DND-41 (cell line): ENCODE data around the gene FRK.
"Not testable (repeated sequence)": the region's sequence is repeated elsewhere in the genome, so short reads cannot be mapped to it uniquely, and the experiment has no call there.

ENCODE experiments used
- ATAC-seq: fragments of 200-7000 bp; cut with Tn5 transposase; 3 replicates; pipeline ENCODE4 v1.9.1; 2021; ENCODE audit warnings: low read depth; ENCODE audit not compliant: insufficient read depth
- DNase-seq: peaks from one replicate; pipeline ENCODE4 v3.0.0-alpha.2; 2020
- H2AFZ ChIP-seq: 2 replicates; pipeline ENCODE4 v1.6.0; 2012; ENCODE audit warnings: low read depth, low read length
- H3K27ac ChIP-seq: 2 replicates; pipeline ENCODE4 v1.5.1; 2012; ENCODE audit warnings: low read length, inconsistent platforms
- H3K27me3 ChIP-seq: fragments of 200-600 bp; sonication (generic); 2 replicates; pipeline ENCODE4 v1.6.0; 2012; ENCODE audit warnings: low read length, mild to moderate bottlenecking, inconsistent platforms; ENCODE audit not compliant: insufficient read depth, poor library complexity
- H3K36me3 ChIP-seq: 2 replicates; pipeline ENCODE4 v1.5.1; 2012; ENCODE audit warnings: low read length, inconsistent platforms; ENCODE audit not compliant: insufficient read depth
- H3K4me1 ChIP-seq: 2 replicates; pipeline ENCODE4 v1.5.1; 2012; ENCODE audit warnings: mild to moderate bottlenecking, low read length; ENCODE audit not compliant: insufficient read depth
- H3K4me2 ChIP-seq: 2 replicates; pipeline ENCODE4 v1.6.0; 2012; ENCODE audit warnings: mild to moderate bottlenecking, moderate library complexity, low read length, inconsistent platforms; ENCODE audit not compliant: insufficient read depth
- H3K4me3 ChIP-seq, 2 experiments: fragments of 200-600 bp in 1 of 2; shearing (Covaris generic) in 1 of 2; 2 replicates each; pipeline ENCODE4 v1.5.1; 2012 to 2016; ENCODE audit warnings: inconsistent platforms in 2 of 2, low read length in 2 of 2, mild to moderate bottlenecking in 2 of 2, low read depth in 1 of 2, moderate library complexity in 1 of 2
- H3K79me2 ChIP-seq: 2 replicates; pipeline ENCODE4 v1.6.0; 2012; ENCODE audit warnings: low read length, inconsistent platforms; ENCODE audit not compliant: insufficient read depth
- H3K9ac ChIP-seq: 2 replicates; pipeline ENCODE4 v1.6.0; 2012; ENCODE audit warnings: low read depth, mild to moderate bottlenecking, inconsistent platforms, low read length, moderate library complexity
- H3K9me3 ChIP-seq: 2 replicates; pipeline ENCODE4 v1.5.1; 2012; ENCODE audit warnings: low read length, moderate library complexity, mild to moderate bottlenecking, inconsistent platforms; ENCODE audit not compliant: insufficient read depth, severe bottlenecking
- H4K20me1 ChIP-seq: 2 replicates; pipeline ENCODE4 v1.6.0; 2012; ENCODE audit warnings: low read length; ENCODE audit not compliant: insufficient read depth
- CTCF ChIP-seq: IDR thresholded peaks from 2 replicates; pipeline ENCODE4 v1.5.1; 2012; ENCODE audit warnings: borderline replicate concordance, low read length, moderate library complexity, mild to moderate bottlenecking; ENCODE audit not compliant: poor library complexity, severe bottlenecking; ENCODE audit errors: extremely low read depth
- EZH2 ChIP-seq: IDR thresholded peaks from 3 replicates; pipeline ENCODE4 v1.6.1; 2012; ENCODE audit warnings: borderline replicate concordance, low read depth, mild to moderate bottlenecking, moderate library complexity, low read length, inconsistent platforms; ENCODE audit not compliant: severe bottlenecking

FRK gene

DNA sequence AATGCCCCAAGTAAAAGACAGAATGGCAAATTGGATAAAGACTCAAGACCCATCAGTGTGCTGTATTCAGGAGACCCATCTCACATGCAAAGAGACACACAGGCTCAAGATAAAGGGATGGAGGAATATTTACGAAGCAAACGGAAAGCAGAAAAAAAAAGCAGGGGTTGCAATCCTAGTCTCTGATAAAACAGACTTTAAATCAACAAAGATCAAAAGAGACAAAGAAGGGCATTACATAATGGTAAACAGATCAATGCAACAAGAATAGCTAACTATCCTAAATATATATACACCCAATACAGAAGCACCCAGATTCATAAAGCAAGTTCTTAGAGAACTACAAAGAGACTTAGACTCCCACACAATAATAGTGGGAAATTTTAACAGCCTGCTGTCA lies 123.2 kb downstream of the FRK start:
- H3K27me3 ChIP-seq, H3K27ac ChIP-seq, H3K4me1 ChIP-seq, H4K20me1 ChIP-seq, H3K4me3 ChIP-seq, H3K9ac ChIP-seq, ATAC-seq, H3K79me2 ChIP-seq, H3K36me3 ChIP-seq, H3K9me3 ChIP-seq, DNase-seq, H3K4me2 ChIP-seq, H2AFZ ChIP-seq: not testable (repeated sequence)

- Histone ChIP-seq H2AFZ (no peak overlapping the region), H3K4me3 (no peak overlapping the region), H3K36me3 (no peaks in the 10 kb centered on the region), H3K27ac (no peak overlapping the region), H3K4me2 (no peak overlapping the region), H3K9ac (no peak overlapping the region), H3K9me3 (no peaks in the 10 kb centered on the region), H3K27me3 (no peaks in the 10 kb centered on the region), H3K4me1 (no peaks in the 10 kb centered on the region), H3K79me2 (no peaks in the 10 kb centered on the region), H4K20me1 (no peaks in the 10 kb centered on the region)
- ATAC-seq (no peak), DNase-seq (no peak)
- TF ChIP-seq CTCF (no peak), EZH2 (no peak)
These were observed 125.3 kb downstream of the FRK start for GRCh38 chr6:115935361-115935760.

GRCh38 chr6:115934829-115935228 lies 125.9 kb downstream of the FRK start:
- H3K27me3 ChIP-seq: no peaks in the 10 kb centered on the region
- DNase-seq: no peak
- H2AFZ ChIP-seq: no peak overlapping the region
- H3K4me2 ChIP-seq: no peak overlapping the region
- no peak overlapping the region for H3K27ac ChIP-seq
- H3K36me3 ChIP-seq: no peaks in the 10 kb centered on the region
- H3K4me1 ChIP-seq: no peaks in the 10 kb centered on the region
- TF ChIP-seq EZH2 (no peak), CTCF (no peak)
- no peaks in the 10 kb centered on the region for H4K20me1 ChIP-seq
- ATAC-seq: no peak
- H3K4me3 ChIP-seq: no peak overlapping the region
- no peak overlapping the region for H3K9ac ChIP-seq
- no peaks in the 10 kb centered on the region for H3K9me3 ChIP-seq
- no peaks in the 10 kb centered on the region for H3K79me2 ChIP-seq

GRCh38 chr6:115934145-115934544 lies 126.5 kb downstream of the FRK start:
- H3K9ac ChIP-seq: no peak overlapping the region
- H4K20me1 ChIP-seq: no peaks in the 10 kb centered on the region
- no peak overlapping the region for H3K27ac ChIP-seq
- no peak for DNase-seq
- H3K9me3 ChIP-seq: no peaks in the 10 kb centered on the region
- H3K79me2 ChIP-seq: no peaks in the 10 kb centered on the region
- ATAC-seq: no peak
- H2AFZ ChIP-seq: no peak overlapping the region
- H3K36me3 ChIP-seq: no peaks in the 10 kb centered on the region
- TF ChIP-seq EZH2: no peak
- TF ChIP-seq CTCF: no peak
- H3K4me3 ChIP-seq: no peak overlapping the region
- H3K4me1 ChIP-seq: no peaks in the 10 kb centered on the region
- H3K27me3 ChIP-seq: no peaks in the 10 kb centered on the region
- no peak overlapping the region for H3K4me2 ChIP-seq
